Inferior parietal cortex (tissue), 1 donor: Measurements from ENCODE around the gene ETV3L.

Source experiments
- DNase-seq: peaks from one replicate; pipeline ENCODE4 v3.0.0-alpha.2; 2016; ENCODE audit errors: extremely low spot score

The ETV3L gene

DNA sequence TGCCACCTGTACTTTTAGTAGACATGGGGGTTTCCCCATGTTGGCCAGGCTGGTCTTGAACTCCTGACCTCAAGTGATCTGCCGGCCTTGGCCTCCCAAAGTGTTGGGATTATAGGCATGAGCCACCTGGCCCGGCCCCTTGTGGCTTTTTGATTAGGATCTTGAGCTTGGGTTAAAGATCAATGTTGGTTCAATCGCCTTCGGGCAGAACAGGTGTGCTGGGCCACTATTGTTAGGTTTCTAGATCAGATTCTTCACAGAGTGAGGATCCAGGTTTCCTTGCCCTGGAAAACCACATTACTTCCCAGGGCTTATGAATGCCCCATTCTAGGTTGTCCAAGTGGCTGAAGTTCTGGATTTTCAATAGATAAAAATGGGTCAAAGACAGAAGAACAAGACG, 32.5 kb upstream of the ETV3L start:
- no peak for DNase-seq

GRCh38 chr1:157131281-157131680, 31.7 kb upstream of the ETV3L start:
- no peak for DNase-seq

DNA sequence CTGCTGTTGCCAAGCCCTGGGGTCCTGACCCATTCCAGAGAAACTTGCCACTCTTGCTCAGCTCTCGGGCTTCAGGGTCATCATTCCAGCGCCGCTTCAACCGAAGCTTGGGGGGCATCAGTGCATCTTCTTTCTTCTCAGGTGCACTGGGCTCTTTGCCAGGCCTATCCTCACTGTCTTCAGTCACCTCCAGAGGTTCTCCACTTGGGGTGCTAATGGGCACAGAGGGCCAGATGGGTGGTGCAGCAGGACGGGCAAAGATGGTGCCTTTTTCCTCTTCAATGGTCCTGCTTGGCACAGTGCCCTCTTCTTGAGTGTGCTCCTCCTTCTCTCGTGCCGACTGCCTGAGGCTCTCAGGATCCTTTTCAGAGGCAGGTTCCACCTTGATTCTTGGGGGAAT, 25.2 kb upstream of the ETV3L start:
- DNase-seq: no peak

DNA sequence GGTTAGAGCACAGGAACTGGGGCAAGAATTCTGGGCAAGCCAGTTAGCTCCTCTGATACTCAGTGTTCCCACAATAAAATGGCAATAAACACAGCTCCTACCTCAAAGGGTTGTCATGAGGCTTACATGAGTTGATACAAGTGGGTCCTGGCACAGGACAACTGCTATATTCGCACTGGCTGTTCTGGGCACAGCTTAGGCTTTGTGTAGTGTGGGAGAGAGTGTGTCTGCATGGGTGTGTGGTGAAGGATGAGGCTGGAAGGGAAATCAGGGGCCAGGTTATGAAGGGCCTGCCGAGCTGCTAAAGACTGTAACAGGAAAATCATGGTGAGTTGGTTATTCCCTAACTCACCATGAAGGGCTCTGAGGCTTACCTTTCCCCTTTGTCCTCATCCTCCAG, 19.8 kb upstream of the ETV3L start:
- no peak for DNase-seq

- DNase-seq: no peak
Observed at GRCh38 chr1:157119008-157119407, 19.4 kb upstream of the ETV3L start.

GRCh38 chr1:157117527-157118057, 18.0 kb upstream of the ETV3L start:
- DNase-seq: no peak

GRCh38 chr1:157116737-157117103, 17.1 kb upstream of the ETV3L start:
- no peak for DNase-seq

DNA sequence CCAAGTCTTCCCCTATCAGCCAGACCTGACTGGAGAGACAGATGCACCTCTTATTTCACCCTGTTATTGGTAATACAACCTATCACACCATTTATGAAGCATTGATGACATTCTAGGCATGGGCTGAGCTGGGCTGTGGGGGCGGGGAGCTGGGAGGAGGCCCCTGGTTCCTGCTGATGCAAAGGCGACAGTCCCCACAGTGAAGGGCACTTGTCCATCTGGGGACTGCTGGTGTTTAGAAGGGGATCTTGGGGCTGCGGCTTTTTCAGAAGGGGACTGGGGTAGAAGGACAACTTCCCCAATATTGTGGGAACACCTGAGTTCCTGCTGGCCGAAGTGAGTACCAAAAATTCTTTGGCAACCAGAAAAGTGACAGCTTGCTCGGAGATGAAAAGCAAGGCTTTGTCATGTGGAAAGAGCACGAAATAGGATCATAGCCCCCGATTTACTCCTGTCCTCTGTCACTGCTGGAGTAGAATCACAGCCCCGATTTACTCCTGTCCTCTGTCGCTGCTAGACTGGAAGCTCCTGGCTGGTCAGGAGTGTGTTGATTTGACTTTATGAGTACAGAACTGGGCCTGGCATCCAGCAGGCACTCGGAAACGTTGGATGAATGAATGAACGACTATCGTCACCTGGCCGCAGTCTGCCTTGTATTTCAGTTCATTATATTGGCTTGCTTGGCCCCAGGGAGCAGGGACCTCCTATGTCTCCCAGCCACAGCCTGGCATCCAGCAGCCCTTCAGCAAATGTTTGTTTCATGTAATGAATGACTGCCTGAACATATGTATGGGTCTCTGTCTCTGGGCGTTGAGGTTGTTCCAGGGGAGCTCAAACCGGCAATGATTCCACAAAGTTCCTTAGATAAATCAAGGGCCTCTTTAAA, 16.5 kb upstream of the ETV3L start:
- no peak for DNase-seq

GRCh38 chr1:157115429-157115838, 15.8 kb upstream of the ETV3L start:
- no peak for DNase-seq

DNA sequence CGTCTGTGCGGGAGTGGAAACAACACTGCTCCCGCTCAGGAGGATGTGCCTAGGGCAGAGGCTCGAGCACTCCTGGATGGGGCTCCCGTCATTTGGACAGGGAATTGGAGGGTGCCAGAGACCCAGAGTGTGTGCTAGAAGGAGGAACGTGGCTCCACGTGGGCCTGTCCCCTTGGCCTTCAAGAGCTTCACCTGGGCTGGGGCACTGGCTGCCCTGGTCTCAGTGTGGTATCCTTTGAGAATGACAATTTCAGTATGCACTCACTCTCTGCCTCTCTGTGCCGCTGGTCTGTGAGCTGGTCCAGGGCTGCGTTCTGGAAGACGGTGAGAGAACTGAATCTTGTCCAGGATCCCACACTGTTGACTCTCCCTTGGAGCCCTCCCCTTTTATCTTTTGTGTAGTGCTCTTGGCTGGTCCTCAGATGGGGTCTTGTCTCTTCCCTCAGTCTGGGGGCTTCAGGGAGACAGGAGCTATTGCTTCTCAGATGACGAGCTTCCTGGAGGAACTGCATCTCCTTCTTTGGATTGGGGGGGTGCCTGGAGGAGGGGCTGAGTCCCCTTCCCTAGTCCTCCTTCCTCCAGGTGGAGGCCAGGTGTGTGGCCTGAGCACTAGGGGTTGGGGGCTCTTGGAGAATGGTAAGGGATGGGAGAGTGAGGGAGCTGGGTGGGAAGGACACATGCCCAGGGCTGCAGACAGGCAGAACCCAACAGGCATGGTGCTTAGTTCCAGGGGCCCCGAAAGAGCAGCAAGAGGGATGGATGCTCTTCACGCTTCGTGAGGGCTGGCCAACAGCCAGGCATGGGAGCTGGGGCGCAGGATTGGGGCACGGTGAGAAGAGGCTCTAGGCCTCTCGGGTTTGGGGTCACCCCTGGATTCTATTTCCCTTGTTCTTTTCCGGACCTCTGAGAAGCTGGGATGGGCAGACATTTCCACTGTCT, 14.8 kb upstream of the ETV3L start:
- DNase-seq: no peak

- no peak for DNase-seq
Observed at GRCh38 chr1:157113631-157114030, 14.0 kb upstream of the ETV3L start.

DNA sequence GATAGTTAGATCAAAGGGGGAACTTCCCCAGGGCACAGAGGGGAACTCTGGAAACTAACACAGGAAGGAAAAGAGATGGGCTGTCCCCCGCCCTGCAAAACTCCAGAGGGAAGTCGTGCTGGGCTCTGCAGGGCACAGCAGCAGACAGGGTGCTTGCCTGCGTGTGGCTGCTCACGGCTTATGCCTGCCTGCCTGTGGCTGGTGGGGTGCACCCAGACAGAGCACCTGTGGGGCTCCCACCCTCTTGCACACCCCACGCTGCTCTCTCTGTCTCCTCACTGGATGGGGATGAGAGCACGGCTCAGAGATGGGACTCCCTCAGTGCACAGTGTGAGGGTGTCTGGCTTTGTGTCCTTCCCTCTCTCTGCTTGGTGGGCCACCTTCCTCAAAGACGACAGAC, 13.5 kb upstream of the ETV3L start:
- DNase-seq: no peak

DNA sequence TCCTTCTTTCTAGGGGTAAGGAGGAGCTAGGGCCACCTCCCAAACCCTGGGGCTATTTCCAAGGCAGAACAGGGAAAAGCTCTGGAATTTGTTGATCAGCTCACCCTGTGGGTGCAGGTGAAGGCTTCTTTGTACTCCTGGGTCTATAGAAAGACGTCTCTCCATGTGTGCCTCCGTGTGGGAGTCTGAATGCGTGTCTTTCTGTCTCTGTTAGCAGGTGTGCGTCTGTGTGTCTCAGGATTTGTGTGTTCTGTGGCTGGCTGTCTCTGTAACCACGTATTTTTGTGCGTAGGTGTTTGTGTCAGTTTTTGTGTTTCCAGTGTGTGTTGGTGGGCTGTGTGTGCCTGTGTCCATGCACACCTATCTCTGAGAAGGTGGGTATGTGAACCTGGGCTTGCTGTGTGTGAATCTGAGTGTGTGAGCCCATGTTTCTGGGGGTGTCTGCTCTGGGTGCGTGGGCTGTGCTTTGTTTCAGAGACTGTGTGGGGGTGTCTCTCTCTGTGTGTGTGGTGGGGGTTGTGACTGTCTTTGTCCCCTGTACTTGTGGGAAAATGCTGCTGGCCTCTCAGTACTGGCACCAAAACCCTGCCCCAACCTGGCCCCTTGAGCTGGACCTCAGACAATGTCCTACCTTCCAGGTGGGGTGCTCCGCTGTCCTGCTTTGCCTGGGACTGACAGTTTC, 12.7 kb upstream of the ETV3L start:
- DNase-seq: no peak

- no peak for DNase-seq
Observed at GRCh38 chr1:157111396-157112165, 12.0 kb upstream of the ETV3L start.

DNA sequence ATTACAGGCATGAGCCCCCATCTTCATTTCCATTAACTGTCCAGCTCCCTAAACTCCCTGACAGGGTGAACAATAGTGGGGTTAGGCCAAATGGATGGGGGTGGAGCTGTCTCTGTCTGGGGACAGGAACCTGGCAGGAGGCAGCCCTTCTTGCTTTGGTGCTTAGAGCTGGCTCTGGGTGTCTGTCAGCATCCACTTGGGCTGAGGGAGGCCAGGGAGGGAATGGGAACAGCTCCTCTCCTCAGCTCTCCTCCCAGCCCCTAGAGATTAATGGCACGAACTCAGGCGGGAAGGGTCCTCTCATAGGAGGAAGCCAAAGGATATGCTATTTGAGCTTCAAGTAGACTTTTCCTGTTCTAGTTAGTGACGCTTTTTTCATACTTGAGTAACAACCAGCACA, 11.1 kb upstream of the ETV3L start:
- DNase-seq: no peak

DNA sequence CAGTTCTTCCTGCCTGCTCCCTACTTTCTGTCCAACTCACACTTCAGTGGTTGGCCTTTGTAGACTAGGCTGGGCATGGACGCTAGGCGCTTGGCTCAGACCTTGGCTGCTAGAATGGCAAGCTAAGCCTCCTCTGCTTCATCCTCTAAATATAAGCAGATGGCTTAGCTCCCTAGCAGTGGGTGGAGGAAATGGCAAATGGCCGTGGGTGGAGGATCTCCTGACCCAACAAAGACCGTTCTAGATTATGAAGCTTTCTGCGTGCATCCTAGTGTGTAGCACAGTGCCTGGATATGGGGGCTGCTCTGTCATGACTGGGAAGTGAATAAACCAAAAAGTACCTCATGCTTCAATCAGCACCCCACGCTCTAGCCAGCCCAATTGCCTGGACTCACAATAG, 10.4 kb upstream of the ETV3L start:
- DNase-seq: no peak

- DNase-seq: no peak
Observed at GRCh38 chr1:157108448-157108847, 8.8 kb upstream of the ETV3L start.

DNA sequence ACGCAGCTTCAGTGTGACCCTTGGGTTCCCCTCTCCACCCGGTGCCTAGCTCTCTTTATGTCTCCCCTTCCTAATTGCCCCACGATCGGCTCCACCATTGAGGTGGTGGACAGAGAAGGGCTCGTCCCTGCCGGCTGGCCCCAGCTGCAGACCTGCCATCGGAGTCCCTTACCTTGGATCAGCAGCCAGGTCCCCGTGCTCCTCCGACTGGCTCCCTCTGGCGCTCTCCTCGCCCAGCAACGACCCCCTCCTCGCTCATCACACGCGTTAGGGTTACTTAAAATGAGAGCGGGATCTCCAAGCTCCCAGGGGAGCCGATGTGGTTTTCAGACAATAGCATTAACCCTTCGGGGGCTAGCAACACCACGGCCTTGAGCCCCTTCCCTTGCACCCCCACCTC, 8.1 kb upstream of the ETV3L start:
- no peak for DNase-seq

DNA sequence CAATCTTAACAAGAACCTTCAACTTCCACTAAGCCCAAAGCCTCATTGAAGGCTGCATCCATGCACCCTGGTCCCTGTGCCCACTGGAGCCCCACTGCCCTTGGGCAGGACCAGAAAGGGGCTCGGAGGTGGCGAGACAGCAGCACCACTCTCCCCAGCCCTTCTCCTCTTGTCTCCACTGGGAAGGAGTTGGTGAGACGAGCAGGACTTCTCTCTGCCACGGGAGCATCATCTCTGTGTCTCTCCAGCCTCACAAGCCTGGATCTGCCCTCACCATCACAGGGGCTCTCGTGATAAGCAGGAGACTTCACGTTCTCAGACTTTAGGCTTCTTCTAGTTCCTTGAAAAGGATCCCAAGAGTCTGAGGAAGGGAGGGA, 7.2 kb upstream of the ETV3L start:
- no peak for DNase-seq

GRCh38 chr1:157105988-157106812, 6.6 kb upstream of the ETV3L start:
- no peak for DNase-seq
